ENCODE data around the gene TJAP1.
A peak's percentile ranks its signal among the peaks of the same experiment; 100 is the strongest.

The TJAP1 gene

GRCh38 chr6:43467752-43468151 lies 9.6 kb upstream of the TJAP1 start:
- Histone ChIP-seq H3K4me3 (ENCODE audit: low read depth, low read length) (no peak overlapping the region), H3K9me3 (ENCODE audit: control insufficient read depth, insufficient read depth, low read depth, low read length) (no peaks in the 10 kb centered on the region), H3K4me1 (ENCODE audit: control insufficient read depth, insufficient read depth, low read length) (peaks cover 5% of the 10 kb centered on the region; the same call in 1 of the 2 replicates), H3K27ac (ENCODE audit: extremely low read depth, low read depth, low read length) (no peak overlapping the region), H3K36me3 (ENCODE audit: control insufficient read depth in 2 of 2, insufficient read depth in 1 of 2, low read length in 2 of 2) (no peaks in the 10 kb centered on the region)
- CTCF ChIA-PET: interaction anchor here (0.7 to 1.2 kb wide), 2 partner anchors 14 to 39 kb away, joined by 3 to 4 read pairs; no protein-coding TSS in a partner anchor
- POLR2A ChIA-PET: interaction anchor here (1.0 kb wide), 1 partner anchor 33 kb away, joined by 3 read pairs; no protein-coding TSS in a partner anchor
- TF ChIP-seq ZBTB20 (tag by site-specific recombination; IDR thresholded peaks at IDR 0.05): no peak

- TF ChIP-seq PRDM2 (tag by site-specific recombination; IDR thresholded peaks at IDR 0.05; ENCODE audit: borderline replicate concordance): no peak
- no peak for TF ChIP-seq ZNF324 (tag by site-specific recombination; IDR thresholded peaks at IDR 0.05)
- no peaks in the 10 kb centered on the region for H3K36me3 ChIP-seq (ENCODE audit: control insufficient read depth in 2 of 2, insufficient read depth in 1 of 2, low read length in 2 of 2)
- peaks cover 5% of the 10 kb centered on the region; the same call in 1 of the 2 replicates for H3K4me1 ChIP-seq (ENCODE audit: control insufficient read depth, insufficient read depth, low read length)
- H3K27ac ChIP-seq (ENCODE audit: extremely low read depth, low read depth, low read length): no peak overlapping the region
- H3K9me3 ChIP-seq (ENCODE audit: control insufficient read depth, insufficient read depth, low read depth, low read length): no peaks in the 10 kb centered on the region
- no peak overlapping the region for H3K4me3 ChIP-seq (ENCODE audit: low read depth, low read length)
- ChIA-PET CTCF (interaction anchor here (0.7 to 1.2 kb wide), 2 partner anchors 14 to 38 kb away, joined by 3 to 4 read pairs; no protein-coding TSS in a partner anchor), POLR2A (no interaction called here)
Measured at GRCh38 chr6:43468240-43468639, 9.1 kb upstream of the TJAP1 start.

GRCh38 chr6:43468748-43469681 lies 8.4 kb upstream of the TJAP1 start:
- Histone ChIP-seq H3K27ac (ENCODE audit: extremely low read depth, low read depth, low read length) (no peak overlapping the region; the same call in 1 of the 2 replicates), H3K36me3 (ENCODE audit: control insufficient read depth in 2 of 2, insufficient read depth in 1 of 2, low read length in 2 of 2) (no peaks in the 10 kb centered on the region), H3K4me1 (ENCODE audit: control insufficient read depth, insufficient read depth, low read length) (peaks cover 5% of the 10 kb centered on the region; the same call in 1 of the 2 replicates), H3K4me3 (ENCODE audit: low read depth, low read length) (no peak overlapping the region), H3K9me3 (ENCODE audit: control insufficient read depth, insufficient read depth, low read depth, low read length) (no peaks in the 10 kb centered on the region)
- CTCF ChIA-PET: interaction anchor here (0.7 kb wide), 2 partner anchors 182 to 301 kb away, joined by 3 read pairs; no protein-coding TSS in a partner anchor
- no peak for TF ChIP-seq ZNF670 (tag by site-specific recombination; IDR thresholded peaks at IDR 0.05; ENCODE audit: low read depth)
- TF ChIP-seq REPIN1 (tag by site-specific recombination; IDR thresholded peaks at IDR 0.05; ENCODE audit: low read depth): no peak
- no peak for TF ChIP-seq SP2 (tag by site-specific recombination; IDR thresholded peaks at IDR 0.05)
- peak; percentile 24; the same call in 1 of the 2 replicates for TF ChIP-seq ZNF600 (tag by site-specific recombination; IDR thresholded peaks at IDR 0.05)
- no peak for TF ChIP-seq ZSCAN18 (tag by site-specific recombination; IDR thresholded peaks at IDR 0.05)
- no peak for TF ChIP-seq ZBTB20 (tag by site-specific recombination; IDR thresholded peaks at IDR 0.05)
- TF ChIP-seq, protein P1, sequence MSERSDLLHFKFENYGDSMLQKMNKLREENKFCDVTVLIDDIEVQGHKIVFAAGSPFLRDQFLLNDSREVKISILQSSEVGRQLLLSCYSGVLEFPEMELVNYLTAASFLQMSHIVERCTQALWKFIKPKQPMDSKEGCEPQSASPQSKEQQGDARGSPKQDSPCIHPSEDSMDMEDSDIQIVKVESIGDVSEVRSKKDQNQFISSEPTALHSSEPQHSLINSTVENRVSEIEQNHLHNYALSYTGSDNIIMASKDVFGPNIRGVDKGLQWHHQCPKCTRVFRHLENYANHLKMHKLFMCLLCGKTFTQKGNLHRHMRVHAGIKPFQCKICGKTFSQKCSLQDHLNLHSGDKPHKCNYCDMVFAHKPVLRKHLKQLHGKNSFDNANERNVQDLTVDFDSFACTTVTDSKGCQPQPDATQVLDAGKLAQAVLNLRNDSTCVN (tag by site-specific recombination; optimal IDR thresholded peaks at IDR 0.05): no peak
- no peak for TF ChIP-seq ZNF624 (tag by site-specific recombination; IDR thresholded peaks at IDR 0.05)
- TF ChIP-seq ZNF335 (tag by site-specific recombination; conservative IDR thresholded peaks at IDR 0.05): peak; percentile 80
- TF ChIP-seq ZFHX2 (tag by site-specific recombination; conservative IDR thresholded peaks at IDR 0.05): 0 out of 2 replicates have a peak, but pooled peaks have one; percentile 20
- TF ChIP-seq, protein P2, sequence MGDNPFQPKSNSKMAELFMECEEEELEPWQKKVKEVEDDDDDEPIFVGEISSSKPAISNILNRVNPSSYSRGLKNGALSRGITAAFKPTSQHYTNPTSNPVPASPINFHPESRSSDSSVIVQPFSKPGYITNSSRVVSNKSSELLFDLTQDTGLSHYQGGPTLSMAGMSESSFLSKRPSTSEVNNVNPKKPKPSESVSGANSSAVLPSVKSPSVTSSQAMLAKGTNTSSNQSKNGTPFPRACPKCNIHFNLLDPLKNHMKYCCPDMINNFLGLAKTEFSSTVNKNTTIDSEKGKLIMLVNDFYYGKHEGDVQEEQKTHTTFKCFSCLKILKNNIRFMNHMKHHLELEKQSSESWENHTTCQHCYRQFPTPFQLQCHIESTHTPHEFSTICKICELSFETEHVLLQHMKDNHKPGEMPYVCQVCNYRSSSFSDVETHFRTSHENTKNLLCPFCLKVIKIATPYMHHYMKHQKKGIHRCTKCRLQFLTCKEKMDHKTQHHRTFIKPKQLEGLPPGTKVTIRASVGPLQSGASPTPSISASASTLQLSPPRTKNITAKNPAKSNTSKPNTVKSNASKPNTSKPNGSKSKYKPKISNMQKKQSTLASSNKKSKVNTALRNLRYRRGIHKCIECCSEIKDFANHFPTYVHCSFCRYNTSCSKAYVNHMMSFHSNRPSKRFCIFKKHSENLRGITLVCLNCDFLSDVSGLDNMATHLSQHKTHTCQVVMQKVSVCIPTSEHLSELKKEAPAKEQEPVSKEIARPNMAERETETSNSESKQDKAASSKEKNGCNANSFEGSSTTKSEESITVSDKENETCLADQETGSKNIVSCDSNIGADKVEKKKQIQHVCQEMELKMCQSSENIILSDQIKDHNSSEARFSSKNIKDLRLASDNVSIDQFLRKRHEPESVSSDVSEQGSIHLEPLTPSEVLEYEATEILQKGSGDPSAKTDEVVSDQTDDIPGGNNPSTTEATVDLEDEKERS (tag by site-specific recombination; IDR thresholded peaks at IDR 0.05): no peak
- POLR2A ChIA-PET: no interaction called here
